ENCODE data around the gene RNF43.

The RNF43 gene

GRCh38 chr17:58417300-58418092, at the start of gene RNF43:
TSS of gene RNF43 (minus strand) at chr17:58417534. CDS start at chr17:58415577, 1,957 bp downstream.
- H3K27ac Mint-ChIP-seq, result peak within 1 kb of the TSS; percentile 87
- H3K9me3 Mint-ChIP-seq, result no peaks in the 10 kb centered on the region
- peak; percentile 89 for DNase-seq (ENCODE audit: low spot score)
- peaks cover 2% of the 10 kb centered on the region for H3K27me3 Mint-ChIP-seq (ENCODE audit: low read depth)
- peak within 1 kb of the TSS; percentile 59 for H3K4me3 Mint-ChIP-seq
- peaks cover 51% of the 10 kb centered on the region for H3K4me1 Mint-ChIP-seq (ENCODE audit: low read depth)
- H3K36me3 Mint-ChIP-seq (ENCODE audit: low read depth), result peaks cover 3% of the 10 kb centered on the region

GRCh38 chr17:58455491-58455890, 38.2 kb upstream of the RNF43 start:
- H3K4me3 Mint-ChIP-seq, result no peak overlapping the region
- no peak for DNase-seq (ENCODE audit: low spot score)
- no peak overlapping the region for H3K27ac Mint-ChIP-seq
- H3K4me1 Mint-ChIP-seq (ENCODE audit: low read depth), result no peaks in the 10 kb centered on the region
- no peaks in the 10 kb centered on the region for H3K36me3 Mint-ChIP-seq (ENCODE audit: low read depth)
- H3K9me3 Mint-ChIP-seq, result no peaks in the 10 kb centered on the region
- no peaks in the 10 kb centered on the region for H3K27me3 Mint-ChIP-seq (ENCODE audit: low read depth)

GRCh38 chr17:58452738-58453137, 35.4 kb upstream of the RNF43 start:
- Mint-ChIP-seq H3K36me3 (ENCODE audit: low read depth) (no peaks in the 10 kb centered on the region), H3K4me3 (no peak overlapping the region), H3K27ac (no peak overlapping the region), H3K4me1 (ENCODE audit: low read depth) (no peaks in the 10 kb centered on the region), H3K27me3 (ENCODE audit: low read depth) (no peaks in the 10 kb centered on the region), H3K9me3 (no peaks in the 10 kb centered on the region)
- DNase-seq (ENCODE audit: low spot score), result no peak

GRCh38 chr17:58447039-58447975, 30.0 kb upstream of the RNF43 start:
- no peaks in the 10 kb centered on the region for H3K9me3 Mint-ChIP-seq
- peaks cover 16% of the 10 kb centered on the region for H3K4me1 Mint-ChIP-seq (ENCODE audit: low read depth)
- H3K36me3 Mint-ChIP-seq (ENCODE audit: low read depth), result peaks cover 2% of the 10 kb centered on the region
- no peak overlapping the region for H3K4me3 Mint-ChIP-seq
- H3K27me3 Mint-ChIP-seq (ENCODE audit: low read depth), result peaks cover 2% of the 10 kb centered on the region
- peak; percentile 68 for DNase-seq (ENCODE audit: low spot score)
- H3K27ac Mint-ChIP-seq, result no peak overlapping the region

- Mint-ChIP-seq H3K27ac (no peak overlapping the region), H3K9me3 (no peaks in the 10 kb centered on the region), H3K4me3 (no peak overlapping the region), H3K27me3 (ENCODE audit: low read depth) (peaks cover 2% of the 10 kb centered on the region), H3K4me1 (ENCODE audit: low read depth) (peaks cover 16% of the 10 kb centered on the region), H3K36me3 (ENCODE audit: low read depth) (peaks cover 2% of the 10 kb centered on the region)
- no peak for DNase-seq (ENCODE audit: low spot score)
These were observed 28.8 kb upstream of the RNF43 start for GRCh38 chr17:58446086-58446485.

- no peaks in the 10 kb centered on the region for H3K9me3 Mint-ChIP-seq
- H3K27me3 Mint-ChIP-seq (ENCODE audit: low read depth), result peaks cover 3% of the 10 kb centered on the region
- no peak overlapping the region for H3K4me3 Mint-ChIP-seq
- no peaks in the 10 kb centered on the region for H3K36me3 Mint-ChIP-seq (ENCODE audit: low read depth)
- no peak for DNase-seq (ENCODE audit: low spot score)
- H3K4me1 Mint-ChIP-seq (ENCODE audit: low read depth), result no peaks in the 10 kb centered on the region
- no peak overlapping the region for H3K27ac Mint-ChIP-seq
These were observed 19.5 kb upstream of the RNF43 start for GRCh38 chr17:58436805-58437239.

GRCh38 chr17:58436245-58436644, 18.9 kb upstream of the RNF43 start:
- Mint-ChIP-seq H3K27me3 (ENCODE audit: low read depth) (peaks cover 3% of the 10 kb centered on the region), H3K9me3 (no peaks in the 10 kb centered on the region), H3K27ac (no peak overlapping the region), H3K4me1 (ENCODE audit: low read depth) (no peaks in the 10 kb centered on the region), H3K36me3 (ENCODE audit: low read depth) (no peaks in the 10 kb centered on the region), H3K4me3 (no peak overlapping the region)
- no peak for DNase-seq (ENCODE audit: low spot score)

GRCh38 chr17:58432806-58433573, 15.7 kb upstream of the RNF43 start:
- DNase-seq (ENCODE audit: low spot score), result no peak
- Mint-ChIP-seq H3K9me3 (no peaks in the 10 kb centered on the region), H3K4me3 (no peak overlapping the region), H3K27me3 (ENCODE audit: low read depth) (peaks cover 3% of the 10 kb centered on the region), H3K36me3 (ENCODE audit: low read depth) (peaks cover 2% of the 10 kb centered on the region), H3K27ac (no peak overlapping the region), H3K4me1 (ENCODE audit: low read depth) (no peaks in the 10 kb centered on the region)

- Mint-ChIP-seq H3K4me3 (no peak overlapping the region), H3K4me1 (ENCODE audit: low read depth) (no peaks in the 10 kb centered on the region), H3K27ac (no peak overlapping the region), H3K36me3 (ENCODE audit: low read depth) (peaks cover 2% of the 10 kb centered on the region), H3K9me3 (no peaks in the 10 kb centered on the region), H3K27me3 (ENCODE audit: low read depth) (peaks cover 3% of the 10 kb centered on the region)
- no peak for DNase-seq (ENCODE audit: low spot score)
These were observed 10.5 kb upstream of the RNF43 start for GRCh38 chr17:58427807-58428206.

GRCh38 chr17:58421711-58422110, 4.4 kb upstream of the RNF43 start:
- peaks cover 2% of the 10 kb centered on the region for H3K27me3 Mint-ChIP-seq (ENCODE audit: low read depth)
- no peak overlapping the region for H3K4me3 Mint-ChIP-seq
- H3K9me3 Mint-ChIP-seq, result no peaks in the 10 kb centered on the region
- H3K4me1 Mint-ChIP-seq (ENCODE audit: low read depth), result peaks cover 12% of the 10 kb centered on the region
- H3K27ac Mint-ChIP-seq, result no peak overlapping the region
- DNase-seq (ENCODE audit: low spot score), result no peak
- peaks cover 1% of the 10 kb centered on the region for H3K36me3 Mint-ChIP-seq (ENCODE audit: low read depth)

GRCh38 chr17:58420827-58421226, 3.5 kb upstream of the RNF43 start:
- Mint-ChIP-seq H3K4me3 (no peak overlapping the region), H3K27ac (no peak overlapping the region), H3K27me3 (ENCODE audit: low read depth) (peaks cover 2% of the 10 kb centered on the region), H3K9me3 (no peaks in the 10 kb centered on the region), H3K4me1 (ENCODE audit: low read depth) (peaks cover 21% of the 10 kb centered on the region), H3K36me3 (ENCODE audit: low read depth) (peaks cover 1% of the 10 kb centered on the region)
- no peak for DNase-seq (ENCODE audit: low spot score)

- peaks cover 56% of the 10 kb centered on the region for H3K4me1 Mint-ChIP-seq (ENCODE audit: low read depth)
- peak overlapping the region; percentile 59 for H3K4me3 Mint-ChIP-seq
- peaks cover 3% of the 10 kb centered on the region for H3K36me3 Mint-ChIP-seq (ENCODE audit: low read depth)
- no peaks in the 10 kb centered on the region for H3K9me3 Mint-ChIP-seq
- no peak for DNase-seq (ENCODE audit: low spot score)
- peaks cover 2% of the 10 kb centered on the region for H3K27me3 Mint-ChIP-seq (ENCODE audit: low read depth)
- peak overlapping the region; percentile 87 for H3K27ac Mint-ChIP-seq
These were observed 416 bp downstream of the RNF43 start for GRCh38 chr17:58416937-58417299.

GRCh38 chr17:58416396-58416795, 938 bp downstream of the RNF43 start:
- DNase-seq (ENCODE audit: low spot score), result no peak
- Mint-ChIP-seq H3K4me1 (ENCODE audit: low read depth) (peaks cover 61% of the 10 kb centered on the region), H3K27me3 (ENCODE audit: low read depth) (peaks cover 2% of the 10 kb centered on the region), H3K36me3 (ENCODE audit: low read depth) (peaks cover 3% of the 10 kb centered on the region), H3K27ac (peak overlapping the region; percentile 51), H3K4me3 (peak overlapping the region; percentile 59), H3K9me3 (no peaks in the 10 kb centered on the region)

Measured in T-helper 2 cell treated with Interferon-gamma antibody and Interleukin-4, amounts not matched to agents 5 μg/mL and 100 μg/mL, for 36 hours (primary cell).